T-helper 2 cell (primary cell): ENCODE measurements around the gene ANXA6.

ENCODE experiments used
- DNase-seq, 5 experiments: peaks; one replicate each; pipeline versions ENCODE4 v3.0.0 to v3.0.0-alpha.2; 2012 to 2022

The ANXA6 gene

GRCh38 chr5:151151793-151152192, 5.8 kb downstream of the ANXA6 start:
- DNase-seq = peak in 2 of 5 experiments; percentile 37 to 85

- DNase-seq = peak in 1 of 5 experiments; percentile 41
Measured at GRCh38 chr5:151151263-151151660, 6.3 kb downstream of the ANXA6 start.

- DNase-seq = peak in 4 of 5 experiments; percentile 30 to 90 (median 70)
Measured at GRCh38 chr5:151150471-151151262, 6.9 kb downstream of the ANXA6 start.

DNA sequence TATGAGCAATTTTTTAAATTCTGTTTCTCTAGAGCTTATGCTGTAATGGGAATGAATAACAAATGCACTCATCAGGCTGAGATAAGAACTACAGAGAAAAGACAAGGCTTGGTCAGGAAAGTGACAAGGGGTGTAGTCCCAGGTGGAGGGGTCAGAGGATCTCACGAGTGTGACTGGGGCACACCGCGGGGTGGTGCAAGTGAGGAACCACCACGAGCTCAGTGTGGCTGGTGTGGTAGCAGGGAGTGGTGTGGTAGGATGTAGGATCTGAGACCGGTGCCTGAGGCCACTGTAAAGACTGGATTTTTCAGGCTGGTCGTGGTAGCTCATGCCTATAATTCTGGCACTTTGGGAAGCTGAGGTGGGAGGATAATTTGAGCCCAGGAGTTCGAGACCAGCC, 9.0 kb downstream of the ANXA6 start:
- peak in 2 of 5 experiments; percentile 22 to 55 for DNase-seq

DNA sequence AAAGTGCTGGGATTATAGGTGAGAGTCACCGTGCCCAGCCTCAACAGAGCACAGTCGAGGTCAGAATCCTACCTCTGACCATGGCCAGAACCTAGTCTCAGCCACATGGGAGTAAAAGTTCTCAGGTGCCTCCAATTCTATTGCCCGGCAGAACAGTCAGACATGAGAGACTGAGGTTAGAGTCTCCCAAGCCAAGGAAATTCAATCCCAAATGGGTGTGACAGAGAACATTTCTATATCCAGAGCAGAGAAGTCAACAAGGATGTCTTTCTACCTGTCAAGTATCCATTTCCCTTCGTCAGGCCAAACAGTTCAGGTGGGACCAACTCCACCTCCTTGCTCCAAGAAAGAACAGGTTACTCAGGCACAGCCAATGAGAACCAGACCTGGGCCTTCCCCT, 10.5 kb downstream of the ANXA6 start:
- no peak for DNase-seq

- DNase-seq = no peak
Measured at GRCh38 chr5:151146061-151146460, 11.5 kb downstream of the ANXA6 start.

DNA sequence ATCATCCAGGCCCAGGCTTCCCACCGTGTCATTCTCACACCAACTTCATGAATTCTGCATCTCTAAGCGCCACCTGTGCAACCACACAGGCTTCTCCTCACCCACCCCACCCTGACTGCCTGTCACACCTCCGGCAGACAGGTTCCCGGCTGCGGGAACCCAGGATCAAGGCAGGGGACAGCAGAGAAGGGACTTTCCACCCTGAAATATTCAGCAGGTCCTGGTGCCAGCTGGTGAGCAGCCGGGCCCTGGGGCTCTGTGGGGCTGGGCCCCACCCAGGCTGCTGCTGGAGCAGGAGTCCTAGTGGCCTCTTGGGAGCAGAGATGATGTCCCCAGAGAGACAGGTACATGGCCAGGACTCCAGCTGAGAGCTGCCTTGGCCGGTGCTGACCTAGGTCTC, 12.7 kb downstream of the ANXA6 start:
- DNase-seq = no peak

DNA sequence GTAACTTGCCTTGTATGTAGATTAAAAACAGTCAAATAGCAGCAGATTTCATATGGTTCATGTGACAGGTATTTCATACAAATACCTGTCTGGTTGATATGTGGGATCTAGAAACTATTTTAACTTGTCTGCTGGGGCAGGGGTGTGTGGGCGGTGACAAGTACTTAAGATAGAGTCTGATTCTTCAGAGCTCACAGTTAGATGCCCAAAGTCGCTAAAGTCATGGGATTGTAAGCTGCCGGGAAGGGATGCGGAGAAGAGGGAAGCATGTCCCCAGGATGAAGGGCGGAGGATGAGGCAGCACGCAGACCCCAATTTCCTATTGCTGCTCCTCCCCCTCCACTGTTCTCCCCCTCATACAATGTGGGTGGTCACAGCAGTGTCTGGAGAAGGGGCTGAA, 13.3 kb downstream of the ANXA6 start:
- no peak for DNase-seq

- no peak for DNase-seq
Measured at GRCh38 chr5:151143645-151144044, 13.9 kb downstream of the ANXA6 start.

DNA sequence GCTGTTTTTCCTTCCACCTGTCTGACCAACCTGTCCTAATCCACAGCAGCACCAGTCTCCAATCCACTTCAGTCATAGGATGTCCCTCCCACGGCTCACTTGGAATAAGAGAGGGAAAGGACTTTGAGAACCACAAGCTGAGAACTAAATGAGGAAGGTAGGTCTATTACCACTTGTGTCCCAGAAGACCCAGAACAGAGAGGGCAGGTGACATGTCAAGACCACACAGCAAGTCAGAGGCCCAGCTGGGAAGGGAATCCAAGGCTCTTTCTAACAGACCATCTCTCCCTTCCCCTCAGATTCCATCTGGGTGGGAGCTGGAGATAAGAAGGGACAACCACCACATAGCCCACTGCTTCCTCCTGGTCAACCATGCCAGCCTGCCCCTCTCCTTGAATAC, 14.6 kb downstream of the ANXA6 start:
- DNase-seq = no peak

DNA sequence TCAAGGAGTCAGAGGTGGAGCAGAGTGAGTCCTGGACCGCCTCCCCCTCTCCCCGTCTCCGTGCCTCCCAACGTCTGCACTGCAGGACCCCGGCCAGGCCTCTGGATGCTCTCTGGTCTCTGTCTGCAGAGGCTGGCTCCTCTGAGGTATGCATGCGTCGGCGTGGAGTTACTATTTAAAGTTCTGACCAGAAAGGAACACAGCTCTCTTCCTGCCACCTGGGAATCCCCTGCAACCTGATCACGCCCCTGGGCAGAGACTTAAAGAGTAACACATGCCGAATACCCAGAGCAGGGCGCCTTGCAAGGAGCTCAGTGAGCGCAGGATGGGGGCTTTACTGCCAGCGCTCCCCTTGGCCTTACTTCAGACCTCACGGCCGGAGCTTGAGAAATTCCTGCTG, 16.0 kb downstream of the ANXA6 start:
- DNase-seq = peak in 4 of 5 experiments; percentile 30 to 73 (median 45)

DNA sequence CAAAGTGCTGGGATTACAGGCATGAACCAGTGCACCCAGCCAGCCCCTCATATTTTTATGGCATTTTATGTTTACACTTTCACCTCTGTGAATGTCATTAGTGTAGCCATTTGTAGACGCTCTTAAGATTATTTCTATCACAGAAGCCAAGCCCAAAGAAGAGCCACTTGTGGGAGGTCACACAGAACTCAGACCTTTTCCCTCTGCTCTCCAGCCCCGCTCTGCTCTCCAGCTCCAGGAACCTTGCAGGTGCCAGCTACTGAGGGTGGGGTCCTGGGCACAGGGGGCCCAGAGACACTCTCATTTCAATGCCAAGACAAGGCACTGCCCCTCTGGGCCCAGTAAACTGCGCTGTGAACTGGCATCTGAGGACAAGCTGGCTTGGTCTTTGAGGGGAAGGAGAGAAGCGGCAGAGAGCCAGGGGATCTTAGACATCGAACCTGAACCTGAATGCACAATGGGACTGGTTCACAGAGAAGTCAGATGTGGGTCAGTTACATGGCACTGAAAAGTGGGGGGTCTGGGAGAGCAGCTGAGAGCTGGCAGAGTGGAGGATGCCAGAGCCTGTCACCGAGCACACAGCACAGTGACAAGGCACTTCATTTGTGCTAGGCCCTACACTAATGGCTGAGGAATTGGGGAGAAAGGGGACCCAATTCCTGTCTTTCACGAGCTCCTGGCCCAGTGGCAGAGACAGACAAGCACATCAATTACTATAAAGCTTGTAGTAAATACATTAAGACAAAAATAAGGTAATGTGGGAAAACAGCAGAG, 16.7 kb downstream of the ANXA6 start:
- DNase-seq = no peak

GRCh38 chr5:151139646-151140045, 17.9 kb downstream of the ANXA6 start:
- peak in 4 of 5 experiments; percentile 26 to 70 (median 38) for DNase-seq

DNA sequence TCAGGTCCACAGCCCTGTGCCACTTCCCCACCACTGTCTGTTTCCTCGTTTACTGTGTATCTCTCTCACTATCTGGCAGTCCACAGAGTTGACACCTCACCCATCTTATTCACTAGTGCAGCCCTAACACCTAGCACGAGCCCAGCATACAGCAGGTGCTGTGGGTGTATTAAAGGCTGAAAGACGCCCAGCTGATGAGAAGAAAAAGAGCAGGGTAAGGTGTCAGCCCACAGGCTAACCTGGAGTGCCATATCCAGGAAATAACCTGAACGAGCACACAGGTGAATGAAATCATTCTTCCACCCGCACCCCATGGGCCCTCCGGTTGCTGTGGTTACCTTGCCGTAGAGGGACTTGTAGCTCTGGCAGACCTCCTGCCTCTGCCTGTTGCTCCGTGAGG, 18.6 kb downstream of the ANXA6 start:
- DNase-seq = peak in 2 of 5 experiments; percentile 42 to 84

DNA sequence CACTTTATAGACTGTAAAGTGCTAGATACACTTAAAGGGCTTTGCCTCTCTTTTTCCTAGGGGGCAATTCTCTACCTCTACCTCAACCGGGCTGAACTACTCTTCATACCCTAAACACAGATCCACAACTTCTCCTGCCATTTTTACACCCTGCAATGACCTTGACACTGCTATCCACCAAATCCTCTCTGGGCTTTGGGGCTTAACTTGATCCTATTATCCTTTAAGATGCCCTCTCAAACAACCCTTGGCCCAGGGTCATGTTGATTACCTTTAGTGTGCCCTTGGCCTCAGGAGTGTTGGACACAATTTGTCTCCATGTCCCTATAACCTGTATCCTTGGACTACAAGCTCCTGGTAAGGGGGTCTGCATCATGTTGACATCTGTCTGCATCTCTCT, 19.5 kb downstream of the ANXA6 start:
- DNase-seq = no peak

GRCh38 chr5:151137067-151137825, 20.3 kb downstream of the ANXA6 start:
- no peak for DNase-seq

DNA sequence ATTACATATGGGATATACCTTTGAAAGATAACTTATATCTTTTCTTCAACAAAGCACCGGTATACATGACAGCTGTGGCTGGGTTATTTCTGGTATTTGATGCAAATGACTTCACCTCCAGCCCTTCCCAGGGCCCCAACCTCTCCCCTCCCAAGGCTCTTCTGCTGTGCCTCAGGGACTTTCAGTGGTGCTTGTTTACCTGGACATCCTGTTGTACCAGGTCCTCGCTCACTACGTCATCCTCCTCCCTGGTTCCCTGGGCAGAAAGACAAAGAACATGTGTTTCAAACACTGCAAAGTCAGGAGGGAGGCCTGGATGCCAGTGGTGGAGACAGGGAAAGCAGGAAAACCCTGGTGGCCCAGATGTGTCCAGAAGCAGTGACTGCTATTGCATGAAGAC, 23.4 kb downstream of the ANXA6 start:
- DNase-seq = no peak

- DNase-seq = no peak
Measured at GRCh38 chr5:151132963-151133362, 24.6 kb downstream of the ANXA6 start.

DNA sequence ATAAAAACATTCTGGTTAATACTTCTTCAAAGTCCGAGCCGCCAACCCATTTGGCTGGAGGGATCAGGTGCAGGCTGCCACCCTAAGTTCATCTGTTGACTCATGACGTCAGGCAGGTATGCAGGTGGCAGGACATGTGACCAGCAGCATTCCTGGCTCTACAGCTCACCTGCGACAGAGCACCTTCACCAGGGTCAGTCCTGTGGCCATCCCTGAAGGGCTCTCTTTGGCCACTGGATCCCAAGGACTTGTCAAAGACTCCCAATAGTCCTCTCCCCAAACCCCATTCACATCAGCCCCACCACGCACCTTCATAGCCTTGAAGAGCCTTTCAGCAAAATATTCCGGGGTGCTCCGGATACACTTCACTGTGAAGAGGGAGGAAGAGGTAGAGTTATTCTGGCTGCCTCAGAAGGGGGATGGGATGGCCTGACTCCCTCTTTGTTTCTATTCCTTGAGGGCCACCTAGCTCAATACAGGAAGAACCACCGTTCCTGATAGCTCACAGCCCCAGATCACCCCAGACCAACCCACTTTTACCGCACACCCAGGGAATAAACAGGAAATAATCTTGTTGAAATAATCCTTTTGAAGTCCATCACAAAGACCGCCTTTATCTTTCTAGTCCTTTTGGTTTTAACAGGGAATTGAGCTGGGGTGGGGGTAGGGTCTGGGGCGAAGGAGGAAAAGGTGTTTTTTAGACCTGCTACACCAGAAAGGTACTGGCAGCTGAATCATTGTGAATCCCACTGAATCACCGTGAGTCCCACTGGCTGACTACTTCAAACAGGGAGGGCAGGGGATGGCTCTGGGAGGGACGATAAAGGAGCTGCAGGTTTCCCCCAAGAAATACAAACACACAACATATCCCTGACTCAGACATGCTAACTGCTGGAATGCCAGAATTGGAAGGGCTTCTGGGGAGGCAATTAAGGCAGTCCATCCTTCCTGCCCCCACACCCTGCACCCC, 26.4 kb downstream of the ANXA6 start:
- no peak for DNase-seq

- DNase-seq = no peak
Measured at GRCh38 chr5:151130235-151130921, 27.2 kb downstream of the ANXA6 start.

DNA sequence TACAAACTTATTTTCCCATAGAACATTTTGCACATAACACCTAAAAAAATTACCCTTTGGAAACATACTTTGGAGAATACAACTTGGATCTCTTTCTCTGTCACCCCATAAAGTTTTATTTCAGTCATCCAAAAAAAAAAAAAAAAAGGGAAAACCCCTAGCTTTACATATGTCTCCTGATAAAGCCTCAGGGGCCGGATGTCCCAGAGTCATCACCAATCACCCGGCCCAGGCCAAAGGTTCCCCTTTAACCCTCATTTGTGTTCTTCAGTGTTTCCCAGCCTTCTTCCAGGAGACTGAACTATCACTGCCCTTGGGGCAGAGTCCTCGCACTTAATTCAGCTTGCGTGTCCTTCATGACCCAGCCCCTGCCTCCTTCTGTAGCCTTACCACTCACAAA, 28.8 kb downstream of the ANXA6 start:
- peak in 1 of 5 experiments; percentile 19 for DNase-seq
